PC-9 (cell line): Measurements from ENCODE around the gene SPEF1. TPM values are rescaled to one million over a fixed set of nuclear protein-coding genes. Genes with fewer than 3 reads are reported as not detected.

Source experiments
- BruUV-seq: library from RNA; stranded (reverse); fragments of 400-500 nt; replicated peaks from 2 replicates; lab custom pipeline; 2021; lab: Mats Ljungman, UMichigan
- CTCF ChIA-PET: fragments of 300-600 bp; sonication (Branson Sonifier 250); formaldehyde crosslinking; loops from one replicate; lab custom pipeline; 2022; ENCODE audit warnings: antibody characterized with exemption; lab: Charles Lee
- POLR2A ChIA-PET: fragments of 300-600 bp; sonication (Branson Sonifier 250); formaldehyde crosslinking; loops from one replicate; lab custom pipeline; 2022; ENCODE audit warnings: antibody characterized with exemption; ENCODE audit not compliant: unreplicated experiment; lab: Charles Lee
- DNase-seq, 2 experiments: peaks; one replicate each; pipeline versions ENCODE4 v3.0.0 to v3.0.0-alpha.2; 2015 to 2022; ENCODE audit warnings: mixed read lengths in 1 of 2
- H2AFZ ChIP-seq: fragments of 200-600 bp; sonication (generic); 2 replicates; pipeline ENCODE4 v1.8.1; 2017; ENCODE audit warnings: antibody characterized with exemption
- H3F3A ChIP-seq: fragments of 200-600 bp; sonication (generic); 2 replicates; pipeline ENCODE4 v1.8.1; 2017; ENCODE audit warnings: antibody characterized with exemption, mild to moderate bottlenecking, low read depth; ENCODE audit not compliant: insufficient read depth
- H3K27ac ChIP-seq: fragments of 200-600 bp; sonication (generic); 2 replicates; pipeline ENCODE4 v1.6.1; 2016; ENCODE audit warnings: mixed run types
- H3K27me3 ChIP-seq: fragments of 200-600 bp; sonication (generic); 2 replicates; pipeline ENCODE4 v1.6.1; 2016; ENCODE audit warnings: low read depth, mixed run types; ENCODE audit not compliant: insufficient read depth
- H3K36me3 ChIP-seq: fragments of 200-600 bp; sonication (generic); 2 replicates; pipeline ENCODE4 v1.6.1; 2016; ENCODE audit warnings: low read depth, mixed run types
- H3K4me1 ChIP-seq: fragments of 200-600 bp; sonication (generic); replicated peaks from 2 replicates; pipeline ENCODE4 v1.6.1; 2016; ENCODE audit warnings: mixed run types; ENCODE audit not compliant: insufficient read depth
- H3K4me2 ChIP-seq: fragments of 200-600 bp; sonication (generic); 2 replicates; pipeline ENCODE4 v1.6.1; 2017; ENCODE audit warnings: mixed run types
- H3K4me3 ChIP-seq: fragments of 200-600 bp; sonication (generic); 2 replicates; pipeline ENCODE4 v1.6.1; 2016; ENCODE audit warnings: mixed run types
- H3K79me2 ChIP-seq: fragments of 200-600 bp; sonication (generic); 2 replicates; pipeline ENCODE4 v1.6.1; 2017; ENCODE audit warnings: low read depth, mixed run types
- H3K9me2 ChIP-seq: fragments of 200-600 bp; sonication (generic); 2 replicates; pipeline ENCODE4 v1.8.1; 2017; ENCODE audit warnings: mild to moderate bottlenecking; ENCODE audit not compliant: insufficient read depth
- H3K9me3 ChIP-seq: fragments of 200-600 bp; sonication (generic); 2 replicates; pipeline ENCODE4 v1.8.1; 2016; ENCODE audit warnings: low read depth; ENCODE audit not compliant: insufficient read depth
- H4K20me1 ChIP-seq: fragments of 200-600 bp; sonication (generic); 2 replicates; pipeline ENCODE4 v1.8.1; 2017; ENCODE audit not compliant: insufficient read depth
- CTCF ChIP-seq: fragments of 200-600 bp; sonication (generic); conservative IDR thresholded peaks from 2 replicates; pipeline ENCODE4 v1.6.1; 2017; ENCODE audit warnings: mixed run types, antibody characterized with exemption, mild to moderate bottlenecking, moderate library complexity
- EZH2 ChIP-seq: fragments of 200-600 bp; sonication (generic); IDR thresholded peaks from 2 replicates; pipeline ENCODE4 v1.8.0; 2017; ENCODE audit warnings: antibody characterized with exemption, low read depth
- intact Hi-C: fragments of 100-400 bp; cut with micrococcal nuclease; formaldehyde crosslinking; loops from one replicate; pipeline ENCODE4 v1.10.0; 2022; ENCODE audit not compliant: unreplicated experiment
- total RNA-seq: library from RNA; stranded (reverse); gene quantifications from 2 replicates; pipeline ENCODE4 v1.2.3, GENCODE V29; 2021

The SPEF1 gene
- total RNA-seq, 1 experiment from 2014 or later, result 2.6 TPM

- no peaks in the 10 kb centered on the region for H3K36me3 ChIP-seq
- H3K4me3 ChIP-seq, result no peak overlapping the region
- H3K9me2 ChIP-seq, result no peaks in the 10 kb centered on the region
- intact Hi-C loops, result loop anchor here (1.0 kb wide), 1 partner anchor 28 kb away; the partner anchor contains the start of gene SPEF1
- POLR2A ChIA-PET, result no interaction called here
- no peaks in the 10 kb centered on the region for H3K4me1 ChIP-seq
- no peaks in the 10 kb centered on the region for H3K9me3 ChIP-seq
- H3K4me2 ChIP-seq, result no peak overlapping the region
- TF ChIP-seq CTCF (peak; percentile 71), EZH2 (no peak)
- H3K79me2 ChIP-seq, result no peaks in the 10 kb centered on the region
- H4K20me1 ChIP-seq, result no peaks in the 10 kb centered on the region
- no peak overlapping the region for H2AFZ ChIP-seq
- no peaks in the 10 kb centered on the region for H3K27me3 ChIP-seq
- DNase-seq, result peak; percentile 37 to 39
- CTCF ChIA-PET, result interaction anchor here (1.1 to 1.3 kb wide), 3 partner anchors 29 to 89 kb away, joined by 3 to 4 read pairs (median 3); partner anchors contain the start of gene SPEF1
- H3K27ac ChIP-seq, result no peak overlapping the region
- no peaks in the 10 kb centered on the region for H3F3A ChIP-seq
- no TSS peak for BruUV-seq
These were observed 28.1 kb downstream of the SPEF1 start for GRCh38 chr20:3753098-3753497.

- TF ChIP-seq CTCF (no peak), EZH2 (no peak)
- Histone ChIP-seq H3K4me1 (no peaks in the 10 kb centered on the region), H3F3A (no peaks in the 10 kb centered on the region), H3K9me3 (no peaks in the 10 kb centered on the region), H3K9me2 (no peaks in the 10 kb centered on the region), H2AFZ (no peak overlapping the region), H3K79me2 (no peaks in the 10 kb centered on the region), H3K36me3 (no peaks in the 10 kb centered on the region), H4K20me1 (no peaks in the 10 kb centered on the region), H3K27ac (no peak overlapping the region), H3K27me3 (no peaks in the 10 kb centered on the region), H3K4me2 (no peak overlapping the region), H3K4me3 (no peak overlapping the region)
- intact Hi-C loops, result no loop called here
- ChIA-PET CTCF (interaction anchor here (1.1 to 1.2 kb wide), 2 partner anchors 29 to 90 kb away, joined by 3 to 4 read pairs; partner anchors contain the start of gene SPEF1), POLR2A (no interaction called here)
- no peak for DNase-seq
- no TSS peak for BruUV-seq
These were observed 28.9 kb downstream of the SPEF1 start for GRCh38 chr20:3752386-3752759.

GRCh38 chr20:3751675-3752385 lies 29.4 kb downstream of the SPEF1 start:
- H3K79me2 ChIP-seq, result no peaks in the 10 kb centered on the region
- POLR2A ChIA-PET, result no interaction called here

More at GRCh38 chr20:3751675-3752385, 29.4 kb downstream of the SPEF1 start:
- Histone ChIP-seq H3K9me3 (no peaks in the 10 kb centered on the region), H3K9me2 (no peaks in the 10 kb centered on the region), H3K4me2 (no peak overlapping the region), H3K27ac (no peak overlapping the region), H3K4me1 (no peaks in the 10 kb centered on the region), H3K36me3 (no peaks in the 10 kb centered on the region), H4K20me1 (no peaks in the 10 kb centered on the region), H3K4me3 (no peak overlapping the region), H3K27me3 (no peaks in the 10 kb centered on the region), H2AFZ (no peak overlapping the region), H3F3A (no peaks in the 10 kb centered on the region)
- intact Hi-C loops, result no loop called here
- no peak for TF ChIP-seq EZH2
- TF ChIP-seq CTCF, result no peak
- DNase-seq, result peak in 1 of 2 experiments; percentile 47
- no TSS peak for BruUV-seq
- CTCF ChIA-PET, result no interaction called here
